ENCODE measurements around the gene DTD1.

The DTD1 gene

GRCh38 chr20:18702736-18703135 is 114.9 kb downstream of the DTD1 start:
- no peak for DNase-seq (ENCODE audit: low spot score)

- no peak for DNase-seq (ENCODE audit: low spot score)
These were observed 117.6 kb downstream of the DTD1 start for GRCh38 chr20:18705490-18705889.

GRCh38 chr20:18705910-18706309 is 118.1 kb downstream of the DTD1 start:
- DNase-seq (ENCODE audit: low spot score), result no peak

- DNase-seq (ENCODE audit: low spot score), result no peak
These were observed 124.3 kb downstream of the DTD1 start for GRCh38 chr20:18712131-18712530.

- no peak for DNase-seq (ENCODE audit: low spot score)
These were observed 125.0 kb downstream of the DTD1 start for GRCh38 chr20:18712882-18713281.

- no peak for DNase-seq (ENCODE audit: low spot score)
These were observed 127.7 kb downstream of the DTD1 start for GRCh38 chr20:18715564-18715963.

GRCh38 chr20:18717062-18717461 is 129.2 kb downstream of the DTD1 start:
- DNase-seq (ENCODE audit: low spot score), result no peak

GRCh38 chr20:18718129-18718528 is 130.3 kb downstream of the DTD1 start:
- DNase-seq (ENCODE audit: low spot score), result no peak

GRCh38 chr20:18719426-18719825 is 131.6 kb downstream of the DTD1 start:
- no peak for DNase-seq (ENCODE audit: low spot score)

GRCh38 chr20:18721551-18722115 is 133.8 kb downstream of the DTD1 start:
- DNase-seq (ENCODE audit: low spot score), result no peak

GRCh38 chr20:18722371-18722770 is 134.5 kb downstream of the DTD1 start:
- DNase-seq (ENCODE audit: low spot score), result no peak

- DNase-seq (ENCODE audit: low spot score), result no peak
These were observed 136.2 kb downstream of the DTD1 start for GRCh38 chr20:18724077-18724476.

GRCh38 chr20:18724788-18725464 is 137.1 kb downstream of the DTD1 start:
- DNase-seq (ENCODE audit: low spot score), result no peak

- no peak for DNase-seq (ENCODE audit: low spot score)
These were observed 139.2 kb downstream of the DTD1 start for GRCh38 chr20:18727032-18727508.

- DNase-seq (ENCODE audit: low spot score), result no peak
These were observed 140.5 kb downstream of the DTD1 start for GRCh38 chr20:18728165-18728869.

GRCh38 chr20:18728870-18729224 is 141.0 kb downstream of the DTD1 start:
- DNase-seq (ENCODE audit: low spot score), result no peak

- DNase-seq (ENCODE audit: low spot score), result no peak
These were observed 141.5 kb downstream of the DTD1 start for GRCh38 chr20:18729231-18729825.

GRCh38 chr20:18731940-18732339 is 144.1 kb downstream of the DTD1 start:
- no peak for DNase-seq (ENCODE audit: low spot score)

GRCh38 chr20:18734525-18735189 is 146.8 kb downstream of the DTD1 start:
- DNase-seq (ENCODE audit: low spot score), result no peak

- no peak for DNase-seq (ENCODE audit: low spot score)
These were observed 149.3 kb downstream of the DTD1 start for GRCh38 chr20:18737140-18737539.

GRCh38 chr20:18738055-18738454 is 150.2 kb downstream of the DTD1 start:
- peak; percentile 44 for DNase-seq (ENCODE audit: low spot score)

- DNase-seq (ENCODE audit: low spot score), result no peak
These were observed 151.0 kb downstream of the DTD1 start for GRCh38 chr20:18738888-18739287.

All from hematopoietic multipotent progenitor cell treated with erythropoietin and hydrocortisone succinate and interleukin-3 and kit ligand, for 17 days (in vitro differentiated cells).